Mammary epithelial cell (primary cell): ENCODE results near the gene ERC1.

Experiments
- EZH2 ChIP-seq: IDR thresholded peaks from 2 replicates; pipeline ENCODE4 v1.6.1; 2012; ENCODE audit warnings: low read length, inconsistent platforms, borderline replicate concordance
- TF ChIP-seq, protein P1 (sequence below), 2 donors: IDR thresholded peaks in 1 of 2; conservative IDR thresholded peaks in 1 of 2; 2 replicates each; pipeline ENCODE4 v1.5.1; 2011 to 2012; ENCODE audit warnings: inconsistent platforms in 2 of 2, low read length in 2 of 2, mild to moderate bottlenecking in 2 of 2, control low read depth in 1 of 2, low read depth in 1 of 2; ENCODE audit not compliant: insufficient read depth in 1 of 2; ENCODE audit errors: extremely low read depth in 1 of 2

GRCh38 chr12:1434296-1434955, 443.4 kb downstream of the ERC1 start:
- TF ChIP-seq, protein P1, sequence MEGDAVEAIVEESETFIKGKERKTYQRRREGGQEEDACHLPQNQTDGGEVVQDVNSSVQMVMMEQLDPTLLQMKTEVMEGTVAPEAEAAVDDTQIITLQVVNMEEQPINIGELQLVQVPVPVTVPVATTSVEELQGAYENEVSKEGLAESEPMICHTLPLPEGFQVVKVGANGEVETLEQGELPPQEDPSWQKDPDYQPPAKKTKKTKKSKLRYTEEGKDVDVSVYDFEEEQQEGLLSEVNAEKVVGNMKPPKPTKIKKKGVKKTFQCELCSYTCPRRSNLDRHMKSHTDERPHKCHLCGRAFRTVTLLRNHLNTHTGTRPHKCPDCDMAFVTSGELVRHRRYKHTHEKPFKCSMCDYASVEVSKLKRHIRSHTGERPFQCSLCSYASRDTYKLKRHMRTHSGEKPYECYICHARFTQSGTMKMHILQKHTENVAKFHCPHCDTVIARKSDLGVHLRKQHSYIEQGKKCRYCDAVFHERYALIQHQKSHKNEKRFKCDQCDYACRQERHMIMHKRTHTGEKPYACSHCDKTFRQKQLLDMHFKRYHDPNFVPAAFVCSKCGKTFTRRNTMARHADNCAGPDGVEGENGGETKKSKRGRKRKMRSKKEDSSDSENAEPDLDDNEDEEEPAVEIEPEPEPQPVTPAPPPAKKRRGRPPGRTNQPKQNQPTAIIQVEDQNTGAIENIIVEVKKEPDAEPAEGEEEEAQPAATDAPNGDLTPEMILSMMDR (conservative IDR thresholded peaks at IDR 0.05 in 1 of 2, IDR thresholded peaks at IDR 0.05 in 1 of 2; ENCODE audit: extremely low read depth in 1 of 2, insufficient read depth in 1 of 2, low read depth in 1 of 2, low read length in 2 of 2): no peak
- TF ChIP-seq EZH2: no peak
